Measurements from ENCODE around the gene GOLGA6L10.
"Not testable (repeated sequence)": the region's sequence is repeated elsewhere in the genome, so short reads cannot be mapped to it uniquely, and the experiment has no call there.

Gene GOLGA6L10

GRCh38 chr15:82335006-82335405, 14.3 kb downstream of the GOLGA6L10 start:
- POLR2A ChIA-PET; CTCF ChIA-PET; DNase-seq (ENCODE audit: extremely low spot score): not testable (repeated sequence)

GRCh38 chr15:82334554-82334932, 14.7 kb downstream of the GOLGA6L10 start:
- POLR2A ChIA-PET; DNase-seq (ENCODE audit: extremely low spot score); CTCF ChIA-PET: not testable (repeated sequence)

GRCh38 chr15:82333603-82334553, 15.4 kb downstream of the GOLGA6L10 start:
- DNase-seq (ENCODE audit: extremely low spot score); CTCF ChIA-PET; POLR2A ChIA-PET: not testable (repeated sequence)

- DNase-seq (ENCODE audit: extremely low spot score); POLR2A ChIA-PET; CTCF ChIA-PET: not testable (repeated sequence)
Observed at GRCh38 chr15:82332711-82333602, 16.3 kb downstream of the GOLGA6L10 start.

GRCh38 chr15:82331576-82332304, 17.5 kb downstream of the GOLGA6L10 start:
- DNase-seq (ENCODE audit: extremely low spot score); POLR2A ChIA-PET; CTCF ChIA-PET: not testable (repeated sequence)

- POLR2A ChIA-PET; DNase-seq (ENCODE audit: extremely low spot score); CTCF ChIA-PET: not testable (repeated sequence)
Observed at GRCh38 chr15:82330921-82331320, 18.4 kb downstream of the GOLGA6L10 start.

GRCh38 chr15:82329039-82329438, 20.2 kb downstream of the GOLGA6L10 start:
- POLR2A ChIA-PET; DNase-seq (ENCODE audit: extremely low spot score); CTCF ChIA-PET: not testable (repeated sequence)

GRCh38 chr15:82327372-82327771, 21.9 kb downstream of the GOLGA6L10 start:
- CTCF ChIA-PET; DNase-seq (ENCODE audit: extremely low spot score); POLR2A ChIA-PET: not testable (repeated sequence)

GRCh38 chr15:82326896-82327295, 22.4 kb downstream of the GOLGA6L10 start:
- CTCF ChIA-PET; POLR2A ChIA-PET; DNase-seq (ENCODE audit: extremely low spot score): not testable (repeated sequence)

GRCh38 chr15:82325646-82326045, 23.6 kb downstream of the GOLGA6L10 start:
- CTCF ChIA-PET; POLR2A ChIA-PET; DNase-seq (ENCODE audit: extremely low spot score): not testable (repeated sequence)

GRCh38 chr15:82324831-82325230, 24.4 kb downstream of the GOLGA6L10 start:
- POLR2A ChIA-PET; DNase-seq (ENCODE audit: extremely low spot score); CTCF ChIA-PET: not testable (repeated sequence)

GRCh38 chr15:82322488-82322887, 26.8 kb downstream of the GOLGA6L10 start:
- DNase-seq (ENCODE audit: extremely low spot score); CTCF ChIA-PET; POLR2A ChIA-PET: not testable (repeated sequence)

GRCh38 chr15:82320861-82321260, 28.4 kb downstream of the GOLGA6L10 start:
- CTCF ChIA-PET; DNase-seq (ENCODE audit: extremely low spot score); POLR2A ChIA-PET: not testable (repeated sequence)

GRCh38 chr15:82319522-82320278, 29.6 kb downstream of the GOLGA6L10 start:
- CTCF ChIA-PET; DNase-seq (ENCODE audit: extremely low spot score); POLR2A ChIA-PET: not testable (repeated sequence)

- CTCF ChIA-PET, POLR2A ChIA-PET: not testable (repeated sequence)
Observed at GRCh38 chr15:82318281-82318680, 31.0 kb downstream of the GOLGA6L10 start.

GRCh38 chr15:82317516-82317915, 31.8 kb downstream of the GOLGA6L10 start:
- CTCF ChIA-PET, POLR2A ChIA-PET: not testable (repeated sequence)

More at GRCh38 chr15:82318281-82318680, 31.0 kb downstream of the GOLGA6L10 start:
- DNase-seq (ENCODE audit: extremely low spot score), result not testable (repeated sequence)

More at GRCh38 chr15:82317516-82317915, 31.8 kb downstream of the GOLGA6L10 start:
- DNase-seq (ENCODE audit: extremely low spot score), result not testable (repeated sequence)

Data from GM10248 (cell line).